Anterior cingulate cortex (tissue), 58 donors: ENCODE data around the gene RAP1GDS1.
"Not testable (repeated sequence)": the region's sequence is repeated elsewhere in the genome, so short reads cannot be mapped to it uniquely, and the experiment has no call there.

Experiments
- DNase-seq, 58 donors: peaks; one replicate each; lab custom pipeline; 2025; lab: John Stamatoyannopoulos, UW

RAP1GDS1 gene

GRCh38 chr4:98285676-98286075 lies 24.5 kb downstream of the RAP1GDS1 start:
- DNase-seq: no peak

- no peak for DNase-seq
Observed at GRCh38 chr4:98287328-98287727, 26.1 kb downstream of the RAP1GDS1 start.

DNA sequence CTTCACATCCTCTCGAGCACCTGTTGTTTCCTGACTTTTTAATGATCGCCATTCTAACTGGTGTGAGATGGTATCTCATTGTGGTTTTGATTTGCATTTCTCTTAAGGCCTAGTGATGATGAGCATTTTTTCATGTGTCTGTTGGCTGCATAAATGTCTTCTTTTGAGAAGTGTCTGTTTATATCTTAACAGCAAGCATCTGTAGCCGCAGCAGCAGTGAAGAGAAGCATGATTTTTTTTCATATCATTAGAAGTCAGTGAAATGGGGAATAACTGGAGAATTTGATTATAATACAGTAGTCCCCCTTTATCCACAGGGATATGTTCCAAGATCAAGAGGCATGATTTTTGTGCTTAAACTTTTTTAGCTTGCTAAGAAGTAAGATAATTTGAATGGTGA lies 27.5 kb downstream of the RAP1GDS1 start:
- DNase-seq: not testable (repeated sequence)

DNA sequence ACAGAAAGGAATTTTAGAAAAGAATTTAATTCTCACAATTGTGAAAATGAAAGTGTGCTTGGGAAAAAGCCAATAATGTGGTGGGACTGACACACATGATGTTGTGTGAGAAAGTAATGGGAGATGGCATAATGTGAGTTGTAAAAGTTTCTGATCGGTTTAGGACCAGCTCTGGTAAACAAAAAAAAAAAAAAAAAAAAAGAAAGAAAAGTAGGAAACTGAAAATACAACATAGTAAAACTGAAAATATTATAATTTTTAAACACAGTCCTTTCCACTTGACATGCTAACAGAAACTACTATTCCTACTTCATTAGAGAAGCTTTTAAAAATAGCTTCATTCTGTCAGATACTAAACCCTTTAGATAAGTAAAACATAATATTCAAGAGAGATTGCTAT lies 28.2 kb downstream of the RAP1GDS1 start:
- DNase-seq: no peak

DNA sequence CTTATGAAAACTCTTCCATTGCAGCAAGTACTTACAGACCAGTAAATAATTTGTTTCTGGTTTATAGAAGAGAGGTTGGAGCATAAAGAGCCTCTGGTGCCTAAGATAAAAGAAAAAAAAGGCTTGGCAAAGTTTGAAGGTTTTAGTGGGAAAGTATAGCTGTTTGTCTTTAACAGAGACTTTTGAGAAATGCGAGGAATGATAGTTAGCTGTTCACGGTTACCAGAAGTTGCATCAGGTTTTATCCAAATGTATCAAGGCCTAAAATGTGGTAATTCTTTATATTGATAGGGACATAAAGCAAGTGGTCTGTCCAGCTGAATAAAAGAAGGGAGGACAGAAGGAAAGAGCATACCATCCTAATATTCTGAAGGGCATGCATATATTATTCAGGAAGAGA lies 29.3 kb downstream of the RAP1GDS1 start:
- DNase-seq: no peak

GRCh38 chr4:98293104-98293887 lies 32.1 kb downstream of the RAP1GDS1 start:
- peak in 12 of 58 donors; percentile 0 to 18 (median 5) for DNase-seq

DNA sequence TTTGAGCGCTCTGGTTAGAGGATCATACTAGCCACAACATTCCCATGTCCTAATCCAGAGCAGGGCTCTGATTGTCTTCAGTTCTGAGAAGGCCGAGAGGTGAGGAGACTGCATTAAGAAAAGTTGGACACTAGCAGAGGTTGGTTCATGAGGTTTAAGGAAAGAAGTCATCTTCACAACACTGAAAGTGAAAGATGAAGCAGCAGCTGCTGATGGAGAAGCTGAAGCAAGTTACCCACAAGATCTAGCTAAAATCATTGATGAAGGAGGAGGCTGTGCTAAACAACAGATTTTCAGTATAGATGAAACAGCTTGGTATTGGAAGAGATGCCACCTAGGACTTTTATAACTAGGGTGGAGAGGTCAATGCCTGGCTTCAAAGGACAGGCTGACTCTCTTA lies 36.8 kb downstream of the RAP1GDS1 start:
- DNase-seq: no peak

DNA sequence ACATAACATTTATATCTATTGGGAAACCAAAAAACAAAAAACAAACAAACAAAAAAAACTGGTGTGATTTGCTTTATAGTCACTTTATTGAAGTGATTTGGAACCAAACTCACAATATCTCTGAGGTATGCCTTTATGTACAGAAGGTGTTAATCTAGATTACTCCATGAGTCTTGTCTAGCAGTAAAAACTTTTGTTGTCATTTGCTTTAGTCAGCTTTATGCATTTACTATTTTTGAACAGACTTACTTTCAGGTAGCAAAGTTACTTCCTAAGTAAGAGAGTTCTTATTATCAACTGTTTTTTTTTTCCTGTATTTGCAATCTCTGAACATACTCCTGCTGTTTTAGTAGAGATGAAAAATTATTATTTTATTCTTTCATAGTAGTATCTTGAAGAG lies 39.5 kb downstream of the RAP1GDS1 start:
- no peak for DNase-seq

DNA sequence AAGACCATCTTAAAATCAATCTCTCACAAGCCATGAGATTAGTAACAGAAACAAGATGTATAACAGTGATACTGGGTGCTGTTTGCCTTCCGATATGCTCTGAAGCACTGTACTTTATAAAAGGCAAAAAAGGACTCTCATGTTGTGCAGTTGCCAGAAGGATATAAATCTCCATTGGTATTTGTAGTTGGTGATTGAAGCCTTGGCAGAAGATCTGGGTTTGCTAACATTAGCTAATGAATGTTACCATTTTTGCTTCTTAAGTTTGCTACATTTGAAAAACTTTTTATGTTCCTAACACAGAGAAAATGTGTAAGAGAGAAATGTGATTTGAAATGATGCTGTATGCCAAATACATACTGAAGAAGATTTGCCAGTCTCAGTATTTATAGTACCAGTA lies 44.4 kb downstream of the RAP1GDS1 start:
- DNase-seq: no peak

- no peak for DNase-seq
Observed at GRCh38 chr4:98310867-98311266, 49.7 kb downstream of the RAP1GDS1 start.

DNA sequence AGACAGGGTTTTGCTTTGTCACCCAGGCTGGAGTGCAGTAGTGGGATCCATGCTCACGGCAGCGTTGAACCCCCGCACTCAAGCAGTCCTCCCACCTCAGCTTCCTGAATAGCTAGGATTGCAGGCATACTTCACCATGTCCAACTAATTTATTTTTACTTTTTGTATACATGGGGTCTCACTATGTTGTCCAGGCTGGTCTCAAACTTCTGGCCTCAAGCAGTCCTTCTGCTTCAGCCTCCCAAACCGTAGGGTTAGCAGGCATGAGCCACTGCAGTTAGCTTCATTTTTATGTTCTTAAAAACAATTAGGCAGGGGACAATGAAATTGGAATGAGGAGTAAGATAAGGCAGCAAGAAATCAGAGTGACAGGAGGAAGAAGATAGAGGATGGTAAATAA lies 50.5 kb downstream of the RAP1GDS1 start:
- DNase-seq: no peak

DNA sequence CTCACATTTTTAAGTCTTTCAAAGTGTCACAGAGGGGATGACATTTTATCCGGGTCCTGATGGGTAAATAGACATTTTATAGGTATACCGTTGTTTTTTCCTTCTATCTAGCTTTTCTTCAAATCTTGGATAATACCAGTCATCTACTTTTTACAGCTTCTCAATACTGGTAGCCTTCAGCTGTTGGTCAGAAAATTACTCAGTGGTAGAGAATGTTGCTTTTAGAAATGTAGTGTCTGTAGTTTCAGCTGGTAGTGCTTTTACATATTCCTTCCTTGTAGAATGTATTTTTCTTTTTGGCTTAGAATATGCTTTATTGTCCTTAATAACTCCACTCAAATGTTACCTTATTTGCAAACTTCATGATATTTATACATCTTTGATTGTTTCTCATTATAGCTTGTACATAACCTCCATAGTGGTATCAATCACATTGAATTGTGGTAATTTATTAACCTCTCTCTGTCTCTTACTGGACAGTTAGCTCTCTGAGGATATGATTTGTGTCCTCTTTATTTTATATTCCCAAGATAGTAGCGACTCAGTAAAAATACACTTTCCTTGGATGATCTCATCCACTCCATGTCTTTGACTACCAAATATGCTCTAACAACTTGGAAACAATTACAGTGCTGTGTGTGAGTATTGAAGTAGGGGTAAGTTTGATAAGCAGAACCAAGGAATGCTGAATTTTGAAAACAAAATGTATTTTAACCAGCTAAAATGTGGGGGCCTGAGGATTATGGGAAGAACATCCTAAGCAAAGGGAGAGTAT lies 53.8 kb downstream of the RAP1GDS1 start:
- DNase-seq: no peak

DNA sequence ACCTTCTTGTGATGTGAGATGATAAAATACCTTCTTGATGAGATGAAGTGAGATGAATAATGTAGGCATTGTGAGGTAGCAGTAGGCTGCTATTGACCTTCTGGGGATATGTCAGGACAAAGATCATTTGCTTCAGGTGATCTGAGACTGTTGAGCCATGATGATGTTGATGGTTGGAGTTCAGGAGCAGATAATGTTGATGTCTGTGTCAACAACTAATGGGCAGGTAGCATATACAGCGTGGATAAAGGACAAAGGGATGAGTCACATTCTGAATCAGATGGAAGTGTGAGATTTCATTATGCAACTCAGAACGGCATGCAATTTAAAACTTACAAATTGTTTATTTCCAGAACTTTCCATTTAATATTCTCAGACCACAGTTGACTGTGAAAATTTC lies 57.3 kb downstream of the RAP1GDS1 start:
- DNase-seq: no peak

DNA sequence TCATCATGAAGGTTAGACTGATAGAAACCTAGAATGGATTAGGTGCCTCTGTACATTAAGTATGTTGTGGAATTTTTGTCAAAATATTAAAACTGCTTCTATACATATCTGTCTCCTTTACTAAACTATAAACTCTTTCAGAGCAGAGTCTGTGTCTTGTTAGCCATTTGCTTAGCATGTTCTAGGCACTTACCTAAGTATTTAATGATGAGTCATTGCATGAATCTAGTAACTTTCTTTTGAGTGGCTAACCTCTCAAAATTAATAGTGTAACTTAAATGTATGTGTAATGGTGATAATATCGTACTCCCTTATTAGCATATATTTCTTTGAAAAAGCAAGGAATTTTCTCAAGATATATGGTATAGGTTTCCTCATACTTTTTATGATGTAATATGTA lies 57.8 kb downstream of the RAP1GDS1 start:
- DNase-seq: no peak

DNA sequence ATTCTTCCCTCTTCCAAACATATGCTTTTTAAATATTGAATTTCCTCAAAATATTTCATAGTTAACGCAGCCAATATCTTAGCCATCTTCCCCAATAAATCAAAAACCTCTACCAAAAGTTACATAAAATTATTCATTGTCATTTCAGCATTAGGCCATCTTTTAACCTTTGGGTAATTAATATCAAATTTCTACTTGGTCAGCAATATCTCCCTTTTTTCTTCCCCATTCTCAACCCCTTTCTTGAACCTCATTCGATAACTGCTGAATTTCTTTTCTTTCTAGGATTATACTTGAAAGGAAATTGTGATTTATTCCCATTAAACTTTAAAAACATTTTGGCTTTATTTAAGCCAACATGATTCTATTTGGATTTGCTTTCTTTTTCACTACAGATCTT lies 65.0 kb downstream of the RAP1GDS1 start:
- DNase-seq: no peak

- DNase-seq: no peak
Observed at GRCh38 chr4:98327694-98328093, 66.5 kb downstream of the RAP1GDS1 start.

DNA sequence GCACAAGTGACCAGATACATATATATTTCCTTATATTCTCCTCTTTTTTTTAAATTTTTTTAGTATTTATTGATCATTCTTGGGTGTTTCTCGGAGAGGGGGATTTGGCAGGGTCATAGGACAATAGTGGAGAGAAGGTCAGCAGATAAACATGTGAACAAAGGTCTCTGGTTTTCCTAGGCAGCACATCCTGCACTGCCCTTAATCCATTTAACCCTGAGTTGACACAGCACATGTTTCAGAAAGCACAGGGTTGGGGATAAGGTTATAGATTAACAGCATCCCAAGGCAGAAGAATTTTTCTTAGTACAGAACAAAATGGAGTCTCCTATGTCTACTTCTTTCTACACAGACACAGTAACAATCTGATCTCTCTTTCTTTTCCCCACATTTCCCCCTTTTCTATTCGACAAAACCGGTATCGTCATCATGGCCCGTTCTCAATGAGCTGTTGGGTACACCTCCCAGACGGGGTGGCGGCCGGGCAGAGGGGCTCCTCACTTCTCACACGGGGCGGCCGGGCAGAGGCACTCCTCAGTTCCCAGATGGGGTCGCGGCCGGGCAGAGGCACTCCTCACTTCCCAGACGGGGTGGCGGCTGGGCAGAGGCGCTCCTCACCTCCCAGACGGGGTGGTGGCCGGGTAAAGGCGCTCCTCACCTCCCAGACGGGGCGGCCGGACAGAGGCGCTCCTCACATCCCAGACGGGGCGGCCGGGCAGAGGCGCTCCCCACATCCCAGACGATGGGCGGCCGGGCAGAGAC lies 68.9 kb downstream of the RAP1GDS1 start:
- not testable (repeated sequence) for DNase-seq

GRCh38 chr4:98332017-98332416 lies 70.8 kb downstream of the RAP1GDS1 start:
- DNase-seq: no peak

DNA sequence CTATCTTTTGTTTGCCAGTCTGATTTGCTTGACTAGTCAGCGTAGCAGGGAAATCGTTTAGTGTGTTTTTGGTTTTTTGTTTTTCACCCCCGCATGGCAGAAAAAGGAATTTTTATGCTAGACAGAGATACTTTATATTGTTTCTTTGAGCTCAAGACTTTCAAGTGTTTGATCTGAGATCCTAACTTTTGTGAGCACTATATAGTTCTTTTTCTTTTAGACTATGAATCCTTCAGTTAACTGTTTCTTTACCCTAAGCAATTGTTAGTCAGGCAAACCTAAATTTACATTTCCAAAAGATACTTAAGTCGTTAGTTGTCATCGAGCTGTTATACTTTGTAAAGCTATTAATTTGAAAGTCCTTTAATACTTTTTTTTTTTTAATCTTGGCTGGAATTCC lies 73.3 kb downstream of the RAP1GDS1 start:
- no peak for DNase-seq

DNA sequence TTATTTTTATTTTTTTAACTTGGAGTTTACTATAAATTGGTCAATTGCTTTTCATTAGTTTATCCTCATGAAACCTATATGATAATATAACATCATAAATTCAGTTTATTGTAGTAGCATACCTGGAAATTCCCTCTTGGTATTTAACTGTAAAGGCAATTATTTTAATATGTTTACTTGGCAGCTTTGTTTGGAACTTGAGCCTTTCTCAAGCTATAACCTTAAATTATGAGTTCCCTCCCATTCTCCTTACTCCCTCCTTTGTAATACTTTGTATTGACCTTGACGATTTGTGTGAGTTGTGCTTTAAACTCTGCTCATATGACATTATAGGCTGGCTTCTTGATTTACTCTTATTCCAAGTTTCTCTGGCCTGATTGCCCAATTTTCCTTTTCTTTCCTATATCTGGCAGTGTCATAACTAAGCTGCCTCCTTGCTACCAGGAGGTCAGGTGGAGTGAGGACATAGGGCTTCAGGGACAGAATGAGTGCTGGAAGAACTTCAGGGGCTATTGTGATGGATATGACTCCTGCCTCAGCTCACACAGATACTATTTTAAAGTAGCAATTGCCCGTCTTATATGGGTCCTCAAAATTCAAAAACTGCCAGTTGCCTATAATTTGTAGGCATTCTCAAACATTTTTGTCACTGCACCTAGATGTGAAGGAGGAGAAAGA lies 77.7 kb downstream of the RAP1GDS1 start:
- no peak for DNase-seq

- no peak for DNase-seq
Observed at GRCh38 chr4:98341309-98341708, 80.1 kb downstream of the RAP1GDS1 start.
